Trophoblast cell (in vitro differentiated cells and primary cell): Measurements from ENCODE around the gene ELF2.
A peak's percentile ranks its signal among the peaks of the same experiment; 100 is the strongest.
"Not testable (repeated sequence)": the region's sequence is repeated elsewhere in the genome, so short reads cannot be mapped to it uniquely, and the experiment has no call there.

ENCODE experiments used
- DNase-seq, 2 donors: peaks; one replicate each; pipeline ENCODE4 v3.0.0-alpha.2; 2016
- H2AFZ ChIP-seq: 2 replicates; pipeline ENCODE4 v1.6.1; 2013; ENCODE audit warnings: low read length, moderate library complexity, mild to moderate bottlenecking; ENCODE audit not compliant: insufficient read depth, poor library complexity
- H2AK5ac ChIP-seq: 2 replicates; pipeline ENCODE4 v1.6.1; 2013; ENCODE audit warnings: mild to moderate bottlenecking, low read length
- H2BK120ac ChIP-seq: 2 replicates; pipeline ENCODE4 v1.6.1; 2013; ENCODE audit warnings: low read length, mild to moderate bottlenecking, moderate library complexity; ENCODE audit not compliant: insufficient read depth, poor library complexity
- H2BK12ac ChIP-seq: 2 replicates; pipeline ENCODE4 v1.6.1; 2013; ENCODE audit warnings: mild to moderate bottlenecking, low read length, moderate library complexity
- H2BK5ac ChIP-seq: 2 replicates; pipeline ENCODE4 v1.6.1; 2013; ENCODE audit warnings: low read length, low read depth, moderate library complexity, mild to moderate bottlenecking; ENCODE audit not compliant: poor library complexity
- H3K14ac ChIP-seq: 2 replicates; pipeline ENCODE4 v1.6.1; 2013; ENCODE audit warnings: mild to moderate bottlenecking, low read length
- H3K18ac ChIP-seq: 2 replicates; pipeline ENCODE4 v1.6.1; 2013; ENCODE audit warnings: mild to moderate bottlenecking, low read length
- H3K23ac ChIP-seq: 2 replicates; pipeline ENCODE4 v1.6.1; 2013; ENCODE audit warnings: low read length
- H3K27ac ChIP-seq: 2 replicates; pipeline ENCODE4 v1.5.1; 2013; ENCODE audit warnings: low read depth, mild to moderate bottlenecking, inconsistent platforms, low read length, moderate library complexity
- H3K27me3 ChIP-seq: 2 replicates; pipeline ENCODE4 v1.6.1; 2013; ENCODE audit warnings: inconsistent platforms, mild to moderate bottlenecking, low read length, moderate library complexity; ENCODE audit not compliant: insufficient read depth
- H3K36me3 ChIP-seq, 2 experiments: 1 replicate in 1 of 2; 2 replicates in 1 of 2; pipeline ENCODE4 v1.6.1; 2013; ENCODE audit warnings: low read length in 2 of 2, mild to moderate bottlenecking in 2 of 2, moderate library complexity in 1 of 2; ENCODE audit not compliant: insufficient read depth in 2 of 2, control insufficient read depth in 1 of 2
- H3K4ac ChIP-seq: 2 replicates; pipeline ENCODE4 v1.6.1; 2013; ENCODE audit warnings: low read depth, mild to moderate bottlenecking, low read length, moderate library complexity
- H3K4me1 ChIP-seq, 2 experiments: 1 replicate in 1 of 2; 2 replicates in 1 of 2; pipeline ENCODE4 v1.6.1; 2013; ENCODE audit warnings: low read length in 2 of 2, mild to moderate bottlenecking in 2 of 2, moderate library complexity in 1 of 2; ENCODE audit not compliant: insufficient read depth in 2 of 2, control insufficient read depth in 1 of 2
- H3K4me2 ChIP-seq: 2 replicates; pipeline ENCODE4 v1.6.1; 2013; ENCODE audit warnings: inconsistent platforms, mild to moderate bottlenecking, low read length, moderate library complexity
- H3K4me3 ChIP-seq: 2 replicates; pipeline ENCODE4 v1.5.1; 2013; ENCODE audit warnings: mild to moderate bottlenecking, low read depth, low read length, inconsistent platforms
- H3K79me1 ChIP-seq: one replicate; pipeline ENCODE4 v1.6.1; 2013; ENCODE audit warnings: low read length
- H3K79me2 ChIP-seq: 2 replicates; pipeline ENCODE4 v1.6.1; 2013; ENCODE audit warnings: low read length, mild to moderate bottlenecking; ENCODE audit not compliant: control insufficient read depth, insufficient read depth, poor library complexity
- H3K9ac ChIP-seq: 2 replicates; pipeline ENCODE4 v1.6.1; 2013; ENCODE audit warnings: mild to moderate bottlenecking, low read length
- H3K9me3 ChIP-seq: 2 replicates; pipeline ENCODE4 v1.6.1; 2013; ENCODE audit warnings: low read depth, mild to moderate bottlenecking, control low read depth, inconsistent platforms, low read length; ENCODE audit not compliant: insufficient read depth
- H4K12ac ChIP-seq: 2 replicates; pipeline ENCODE4 v1.6.1; 2013; ENCODE audit warnings: low read depth, mild to moderate bottlenecking, low read length, moderate library complexity
- H4K8ac ChIP-seq: 2 replicates; pipeline ENCODE4 v1.6.1; 2013; ENCODE audit warnings: low read depth, mild to moderate bottlenecking, low read length, moderate library complexity
- H4K91ac ChIP-seq: one replicate; pipeline ENCODE4 v1.6.1; 2013; ENCODE audit warnings: low read depth, mild to moderate bottlenecking, low read length, moderate library complexity
- WGBS: extraction: QIAGEN DNeasy Blood & Tissue Kit; methylation state at CpG from one replicate; pipeline ENCODE4 v1.1.7; 2013; ENCODE audit warnings: missing lambda C conversion rate; ENCODE audit not compliant: insufficient read length, insufficient coverage; ENCODE audit errors: extremely low coverage; 5-methylcytosine and 5-hydroxymethylcytosine counted together

The ELF2 gene

GRCh38 chr4:139014371-139015268, 162.4 kb downstream of the ELF2 start:
- H4K91ac ChIP-seq: peak overlapping the region; percentile 93
- H4K8ac ChIP-seq: peak overlapping the region; percentile 86
- peak overlapping the region; percentile 95 for H3K27ac ChIP-seq
- H2BK12ac ChIP-seq: peak overlapping the region; percentile 95
- no CpG with 5 or more reads among the region's 9 CpGs for whole genome bisulfite sequencing
- H2BK5ac ChIP-seq: peak overlapping the region; percentile 91
- no peak overlapping the region for H4K12ac ChIP-seq
- no peak overlapping the region for H2AK5ac ChIP-seq
- no peak overlapping the region for H3K4me3 ChIP-seq
- peaks cover 0 to 2% of the 10 kb centered on the region in 2 experiments for H3K36me3 ChIP-seq
- H2AFZ ChIP-seq: peak overlapping the region; percentile 72
- H3K4me1 ChIP-seq: peaks cover 7 to 11% of the 10 kb centered on the region in 2 experiments
- H3K14ac ChIP-seq: peak overlapping the region; percentile 80
- H3K79me2 ChIP-seq: peaks cover 14% of the 10 kb centered on the region
- H3K27me3 ChIP-seq: no peaks in the 10 kb centered on the region
- peaks cover 23% of the 10 kb centered on the region for H3K79me1 ChIP-seq
- peak overlapping the region; percentile 62 for H2BK120ac ChIP-seq
- peak overlapping the region; percentile 3 for H3K4ac ChIP-seq
- H3K18ac ChIP-seq: peak overlapping the region; percentile 7
- H3K23ac ChIP-seq: no peak overlapping the region
- peak; percentile 77 to 96 for DNase-seq
- no peak overlapping the region for H3K9ac ChIP-seq
- no peaks in the 10 kb centered on the region for H3K9me3 ChIP-seq
- H3K4me2 ChIP-seq: peak overlapping the region; percentile 62

- no peaks in the 10 kb centered on the region for H3K27me3 ChIP-seq
- peaks cover 22% of the 10 kb centered on the region for H3K79me1 ChIP-seq
- no peak overlapping the region for H3K4me3 ChIP-seq
- no peak overlapping the region for H2AK5ac ChIP-seq
- no peak overlapping the region for H3K9ac ChIP-seq
- H4K12ac ChIP-seq: no peak overlapping the region
- H2BK5ac ChIP-seq: no peak overlapping the region
- H2BK12ac ChIP-seq: no peak overlapping the region
- H3K4me1 ChIP-seq: peaks cover 4 to 6% of the 10 kb centered on the region in 2 experiments
- H3K18ac ChIP-seq: no peak overlapping the region
- H3K36me3 ChIP-seq: no peaks in the 10 kb centered on the region
- H3K27ac ChIP-seq: no peak overlapping the region
- WGBS: no CpG with 5 or more reads among the region's 16 CpGs
- H4K8ac ChIP-seq: no peak overlapping the region
- no peak overlapping the region for H4K91ac ChIP-seq
- peaks cover 6% of the 10 kb centered on the region for H3K79me2 ChIP-seq
- peak; percentile 54 to 74 for DNase-seq
- no peak overlapping the region for H2AFZ ChIP-seq
- H3K14ac ChIP-seq: no peak overlapping the region
- H3K23ac ChIP-seq: no peak overlapping the region
- H3K4me2 ChIP-seq: no peak overlapping the region
- no peak overlapping the region for H2BK120ac ChIP-seq
- H3K9me3 ChIP-seq: peaks cover 3% of the 10 kb centered on the region
- H3K4ac ChIP-seq: no peak overlapping the region
Observed at GRCh38 chr4:139011225-139011950, 165.6 kb downstream of the ELF2 start.

- Histone ChIP-seq H3K4ac (no peak overlapping the region), H2BK12ac (no peak overlapping the region), H2BK120ac (no peak overlapping the region), H4K12ac (no peak overlapping the region), H3K27me3 (no peaks in the 10 kb centered on the region), H3K9ac (no peak overlapping the region), H3K9me3 (peaks cover 3% of the 10 kb centered on the region), H3K4me2 (no peak overlapping the region), H3K14ac (no peak overlapping the region), H2AFZ (no peak overlapping the region), H3K4me3 (no peak overlapping the region), H4K91ac (no peak overlapping the region), H3K4me1 (peaks cover 2 to 4% of the 10 kb centered on the region in 2 experiments), H4K8ac (no peak overlapping the region), H2AK5ac (no peak overlapping the region), H3K23ac (no peak overlapping the region), H3K27ac (no peak overlapping the region), H3K18ac (no peak overlapping the region), H3K36me3 (no peaks in the 10 kb centered on the region), H3K79me2 (no peaks in the 10 kb centered on the region), H2BK5ac (no peak overlapping the region), H3K79me1 (peaks cover 7% of the 10 kb centered on the region)
- DNase-seq: no peak
- WGBS: no CpG with 5 or more reads among the region's 1 CpG
Observed at GRCh38 chr4:139009702-139010101, 167.3 kb downstream of the ELF2 start.

GRCh38 chr4:139008278-139008677, 168.7 kb downstream of the ELF2 start:
- H2AK5ac ChIP-seq, H3K4me1 ChIP-seq, H3K4ac ChIP-seq, H3K18ac ChIP-seq, H3K14ac ChIP-seq, H2AFZ ChIP-seq, H3K4me3 ChIP-seq, H4K12ac ChIP-seq, H2BK120ac ChIP-seq, H3K27ac ChIP-seq, H3K79me1 ChIP-seq, H2BK5ac ChIP-seq, H3K9me3 ChIP-seq, H4K8ac ChIP-seq, H2BK12ac ChIP-seq, H3K79me2 ChIP-seq, H3K9ac ChIP-seq, H3K4me2 ChIP-seq, H3K27me3 ChIP-seq, H4K91ac ChIP-seq, H3K36me3 ChIP-seq, H3K23ac ChIP-seq: not testable (repeated sequence)
- WGBS: no CpG with 5 or more reads among the region's 7 CpGs
- peak in 1 of 2 donors; percentile 32 for DNase-seq
